NCI-H526 (cell line): ENCODE data around the gene GABRE.
"Not testable (repeated sequence)": the region's sequence is repeated elsewhere in the genome, so short reads cannot be mapped to it uniquely, and the experiment has no call there.

Experiments used
- DNase-seq, 2 experiments: peaks; one replicate each; lab custom pipeline; 2025; lab: John Stamatoyannopoulos, UW

Gene GABRE

GRCh38 chrX:151970027-151970426 is 4.4 kb downstream of the GABRE start:
- no peak for DNase-seq

DNA sequence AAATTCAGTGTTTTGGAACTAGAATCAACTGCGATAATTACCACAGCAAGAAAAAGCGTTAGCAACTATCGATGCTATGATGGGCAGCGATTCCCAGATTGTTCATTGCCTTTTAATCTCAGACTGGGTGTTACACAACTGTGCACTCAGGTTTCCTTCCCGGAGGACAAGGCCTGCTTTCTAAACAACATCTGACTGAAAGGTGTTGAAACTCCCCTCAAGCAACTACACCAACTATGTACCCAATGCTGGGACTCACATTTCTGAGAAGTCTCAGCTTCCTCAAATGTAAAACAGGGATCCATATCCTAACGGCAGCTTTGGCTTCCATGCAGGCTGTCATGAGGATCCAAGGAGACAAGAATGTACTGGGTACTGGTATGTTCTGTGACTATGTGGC is 8.2 kb downstream of the GABRE start:
- no peak for DNase-seq

DNA sequence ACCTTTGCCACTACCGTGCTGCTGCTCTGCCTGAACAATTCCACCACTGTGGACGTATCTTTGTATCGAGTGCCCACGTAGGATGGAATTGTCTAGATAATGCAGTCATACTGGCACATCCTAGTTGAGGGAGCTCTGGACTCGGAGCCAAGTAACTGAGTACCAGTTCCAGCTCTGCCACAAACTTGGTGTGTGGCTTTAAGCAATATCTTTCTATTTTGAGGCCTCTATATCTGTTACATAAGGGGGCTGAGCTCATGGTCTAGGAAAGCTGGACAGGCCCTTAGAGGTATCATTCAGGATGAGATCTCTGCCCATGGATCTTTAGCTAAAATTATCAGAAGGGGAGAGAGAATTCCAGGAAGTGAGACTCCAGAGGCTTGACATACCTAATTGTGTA is 12.4 kb downstream of the GABRE start:
- no peak for DNase-seq

GRCh38 chrX:151958101-151958500 is 16.4 kb downstream of the GABRE start:
- no peak for DNase-seq

DNA sequence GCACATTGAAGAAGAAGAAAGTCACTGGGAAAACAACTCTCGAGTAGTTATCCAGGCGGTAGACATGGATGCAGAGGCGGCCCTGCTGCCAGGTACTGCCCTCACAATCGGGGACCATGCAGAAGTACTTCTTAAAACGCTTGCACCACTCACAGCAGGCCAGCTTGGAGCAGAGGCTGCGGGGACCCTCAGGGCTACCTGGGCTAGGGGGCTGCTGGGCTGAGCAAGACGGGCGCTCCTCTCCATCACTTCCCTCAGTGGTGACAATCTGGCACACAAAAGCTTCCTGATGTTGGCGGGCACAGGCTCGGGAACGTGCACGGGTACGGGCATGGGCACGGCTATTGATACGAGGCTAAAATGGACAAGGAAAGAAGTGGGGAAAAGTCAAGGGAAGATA is 19.7 kb downstream of the GABRE start:
- DNase-seq = no peak

DNA sequence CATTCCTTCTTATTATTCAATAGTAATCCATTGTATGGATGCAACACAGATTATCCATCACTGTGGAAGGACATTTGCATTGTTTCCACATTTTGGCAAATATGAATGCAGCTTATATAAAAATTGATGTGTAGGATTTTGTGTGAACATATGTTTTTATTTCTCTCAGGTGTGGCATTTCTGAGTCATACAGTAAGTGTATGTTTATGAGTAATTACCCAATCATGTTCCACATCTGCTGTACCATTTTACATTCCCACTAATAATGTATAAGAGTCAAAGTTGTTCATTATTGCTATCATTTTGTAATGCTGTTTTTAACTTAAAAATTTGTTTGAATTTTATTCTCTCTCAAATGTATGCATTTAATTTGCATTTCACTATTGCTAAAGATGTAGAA is 36.3 kb downstream of the GABRE start:
- no peak for DNase-seq

DNA sequence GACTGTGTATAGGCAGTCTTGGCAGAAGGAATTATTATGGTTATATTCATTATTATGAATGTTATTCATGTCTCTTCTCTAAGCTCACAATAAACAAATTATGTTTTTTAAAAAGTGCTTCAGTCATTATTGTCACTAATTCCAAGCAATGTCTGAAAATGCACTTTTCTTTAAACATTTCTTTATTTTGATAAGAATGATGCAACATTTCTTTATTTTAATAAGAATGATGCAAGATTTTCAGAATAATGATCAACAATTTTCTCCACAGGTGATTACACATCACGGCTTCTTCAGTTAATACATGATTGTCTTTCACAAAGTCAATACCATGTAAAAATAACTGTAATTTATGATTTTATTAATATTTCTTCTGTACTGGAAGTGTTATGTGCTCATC is 39.1 kb downstream of the GABRE start:
- no peak for DNase-seq

GRCh38 chrX:151929126-151929525 is 45.4 kb downstream of the GABRE start:
- no peak for DNase-seq

- DNase-seq = no peak
Measured at GRCh38 chrX:151923648-151924047, 50.8 kb downstream of the GABRE start.

GRCh38 chrX:151922692-151923091 is 51.8 kb downstream of the GABRE start:
- no peak for DNase-seq

DNA sequence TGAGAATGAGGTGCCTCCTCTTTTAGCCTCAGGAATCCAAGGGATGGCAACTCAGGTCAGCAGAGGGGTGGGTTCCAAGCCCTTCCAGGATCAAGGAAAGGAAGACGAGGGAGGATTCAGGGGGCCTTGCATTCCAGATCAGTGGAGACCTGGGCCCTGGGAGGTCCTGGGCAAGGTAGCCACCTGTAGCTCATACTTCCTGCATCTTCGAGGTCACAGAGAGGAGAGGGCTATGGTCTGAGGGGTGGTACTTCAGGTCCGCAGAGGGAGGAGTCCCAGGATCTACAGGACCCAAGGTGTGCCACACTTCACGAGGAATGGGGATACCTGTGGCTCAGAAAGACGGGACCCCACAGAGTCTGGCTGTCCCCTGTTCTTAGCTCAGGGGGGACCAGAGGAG is 52.6 kb downstream of the GABRE start:
- DNase-seq = no peak

DNA sequence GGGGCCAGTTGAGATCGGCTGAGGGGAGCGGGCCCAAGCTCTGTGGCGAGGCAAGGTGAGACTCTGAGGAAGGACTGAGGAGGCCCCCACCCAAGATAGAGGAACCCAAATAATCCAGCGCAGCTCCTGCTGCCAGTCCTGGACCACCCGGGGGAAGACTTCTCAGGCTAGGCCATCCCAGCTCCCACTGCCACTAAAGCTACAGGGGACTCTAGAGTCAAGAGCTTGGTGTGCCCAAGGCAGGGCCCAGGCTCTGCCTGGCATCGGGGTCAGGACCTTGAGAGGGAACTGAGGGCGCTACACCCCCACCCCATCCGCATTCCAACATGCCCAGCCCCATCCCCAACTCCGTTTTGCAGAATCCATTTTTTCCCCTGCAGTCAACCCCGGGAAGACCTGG is 53.2 kb downstream of the GABRE start:
- no peak for DNase-seq

GRCh38 chrX:151920530-151920929 is 53.9 kb downstream of the GABRE start:
- DNase-seq = no peak

DNA sequence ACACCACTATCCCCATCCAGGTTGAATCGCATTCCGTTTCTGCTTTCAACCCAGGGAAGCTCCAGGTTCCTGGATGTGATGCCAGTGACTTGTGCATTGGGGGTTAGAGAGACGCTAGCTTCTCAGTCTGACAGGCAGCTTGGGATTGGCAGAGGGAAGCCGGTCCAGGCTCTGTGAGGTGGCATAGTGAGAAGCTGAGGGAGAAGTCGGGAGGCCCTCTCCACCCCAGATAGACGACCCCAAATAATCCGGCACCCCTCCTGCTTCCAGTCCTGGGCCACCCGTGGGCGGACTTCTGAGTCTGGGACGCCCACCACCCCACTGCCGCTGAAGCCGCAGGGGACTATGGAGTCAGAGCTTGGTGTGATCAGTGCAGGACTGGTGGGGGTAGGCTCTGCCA is 54.4 kb downstream of the GABRE start:
- no peak for DNase-seq

GRCh38 chrX:151919610-151920009 is 54.9 kb downstream of the GABRE start:
- DNase-seq = no peak

- DNase-seq = not testable (repeated sequence)
Measured at GRCh38 chrX:151918736-151919135, 55.7 kb downstream of the GABRE start.

- no peak for DNase-seq
Measured at GRCh38 chrX:151912780-151913179, 61.7 kb downstream of the GABRE start, which contains the start of gene MAGEA4. TSS of gene MAGEA4 (plus strand) at chrX:151912889. CDS start at chrX:151923665, 10,776 bp downstream.

DNA sequence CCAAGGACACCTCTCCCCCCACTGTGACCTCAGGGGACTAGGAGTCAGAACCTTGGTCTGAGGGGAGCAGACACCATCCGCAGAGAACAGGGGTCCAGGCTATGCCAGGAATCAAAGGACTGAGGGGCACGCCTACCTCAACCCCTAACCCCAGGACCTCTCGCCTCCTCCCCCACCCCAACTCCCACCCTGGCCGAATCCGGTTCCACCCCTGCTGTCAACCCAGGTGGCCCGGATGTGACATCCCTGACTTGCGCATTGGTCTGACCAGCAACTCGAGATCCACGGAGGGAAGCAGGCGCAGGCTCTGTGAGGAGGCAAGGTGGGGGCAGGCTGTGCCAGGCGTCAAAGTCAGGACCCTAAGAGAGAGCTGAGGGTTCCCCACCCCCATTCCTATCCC is 62.3 kb downstream of the GABRE start:
- DNase-seq = no peak

GRCh38 chrX:151904989-151905388 is 69.5 kb downstream of the GABRE start:
- no peak for DNase-seq
